ENCODE data around the gene UTP14A.

Gene UTP14A

GRCh38 chrX:129953334-129953648 lies 47.3 kb downstream of the UTP14A start:
- DNase-seq: no peak

- no peak for DNase-seq
These were observed 47.9 kb downstream of the UTP14A start for GRCh38 chrX:129953881-129954280.

GRCh38 chrX:129954804-129955203 lies 48.8 kb downstream of the UTP14A start:
- DNase-seq: no peak

GRCh38 chrX:129955682-129956081 lies 49.7 kb downstream of the UTP14A start:
- DNase-seq: no peak

- no peak for DNase-seq
These were observed 50.2 kb downstream of the UTP14A start for GRCh38 chrX:129956145-129956544.

GRCh38 chrX:129956765-129957164 lies 50.8 kb downstream of the UTP14A start:
- DNase-seq: no peak

- no peak for DNase-seq
These were observed 51.5 kb downstream of the UTP14A start for GRCh38 chrX:129957241-129958082.

- DNase-seq: no peak
These were observed 52.1 kb downstream of the UTP14A start for GRCh38 chrX:129958083-129958465.

GRCh38 chrX:129958814-129959492 lies 53.0 kb downstream of the UTP14A start:
- DNase-seq: no peak

- DNase-seq: no peak
These were observed 53.5 kb downstream of the UTP14A start for GRCh38 chrX:129959493-129959832.

GRCh38 chrX:129961180-129962083 lies 55.5 kb downstream of the UTP14A start:
- peak; percentile 28 for DNase-seq

- DNase-seq: no peak
These were observed 57.8 kb downstream of the UTP14A start for GRCh38 chrX:129963729-129964128.

GRCh38 chrX:129965166-129965565 lies 59.2 kb downstream of the UTP14A start:
- DNase-seq: no peak

GRCh38 chrX:129968968-129969367 lies 63.0 kb downstream of the UTP14A start:
- no peak for DNase-seq

- no peak for DNase-seq
These were observed 70.5 kb downstream of the UTP14A start for GRCh38 chrX:129976441-129976840.

All from activated CD4-positive, alpha-beta T cell treated with anti-CD3 and anti-CD28 coated beads for 1 hour (primary cell).